HL-60/S4 treated with retinoic acid at 250 ng/mL for 4 days and 3 days (cell line): Measurements from ENCODE around the gene NPIPB4.
"Not testable (repeated sequence)": the region's sequence is repeated elsewhere in the genome, so short reads cannot be mapped to it uniquely, and the experiment has no call there.

Experiments used
- in situ Hi-C: fragments of 300-500 bp; cut with MboI; formaldehyde crosslinking; loops from 2 replicates; pipeline ENCODE4 v1.7.0; 2022; ENCODE audit warnings: low sequenced_read_pairs

The NPIPB4 gene

GRCh38 chr16:21790506-21790905 lies 67.0 kb downstream of the NPIPB4 start:
- in situ Hi-C loops: not testable (repeated sequence)
